ENCODE data around the gene DENND1A.
"Not testable (repeated sequence)": the region's sequence is repeated elsewhere in the genome, so short reads cannot be mapped to it uniquely, and the experiment has no call there.

Gene DENND1A

DNA sequence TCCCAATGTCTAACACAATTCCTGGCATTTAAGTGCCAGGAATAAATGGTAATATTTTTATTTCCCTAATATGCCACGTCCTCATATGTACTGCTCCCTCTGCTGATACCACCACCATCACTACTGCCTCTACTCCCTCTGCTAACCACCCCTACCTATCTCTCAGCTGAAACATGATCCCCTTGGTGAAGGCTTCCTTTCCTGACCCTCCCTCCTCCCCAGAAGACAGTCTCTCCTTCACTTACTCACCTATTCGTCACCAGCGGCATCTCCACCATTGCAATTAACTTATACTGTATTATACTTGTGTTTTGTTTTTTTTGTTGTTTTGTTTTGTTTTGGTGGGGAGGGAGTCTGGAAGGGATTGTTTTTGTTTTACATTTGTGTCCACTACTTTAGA, 4.8 kb downstream of the DENND1A start:
- DNase-seq (ENCODE audit: extremely low read depth in 1 of 2, low read depth in 1 of 2) = no peak

DNA sequence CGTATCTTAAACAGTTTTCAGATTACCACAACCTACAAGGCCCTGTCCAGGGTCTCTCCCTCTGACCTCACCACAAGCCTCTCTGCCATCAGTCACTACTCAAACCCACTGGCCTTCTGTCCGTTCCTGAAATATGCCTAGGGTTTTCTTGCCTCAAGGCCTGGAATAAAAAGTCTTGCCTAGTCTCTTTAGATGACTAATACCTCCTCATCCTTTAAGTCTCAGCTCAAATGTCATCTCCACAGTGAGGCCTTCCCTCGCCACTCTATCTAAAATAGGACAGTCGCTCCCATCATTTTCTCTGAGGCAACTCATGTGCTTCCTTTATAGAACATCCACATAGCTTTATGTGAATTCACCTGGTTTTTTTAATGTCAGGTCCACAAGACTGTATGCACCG, 5.2 kb downstream of the DENND1A start:
- DNase-seq (ENCODE audit: extremely low read depth in 1 of 2, low read depth in 1 of 2) = no peak

DNA sequence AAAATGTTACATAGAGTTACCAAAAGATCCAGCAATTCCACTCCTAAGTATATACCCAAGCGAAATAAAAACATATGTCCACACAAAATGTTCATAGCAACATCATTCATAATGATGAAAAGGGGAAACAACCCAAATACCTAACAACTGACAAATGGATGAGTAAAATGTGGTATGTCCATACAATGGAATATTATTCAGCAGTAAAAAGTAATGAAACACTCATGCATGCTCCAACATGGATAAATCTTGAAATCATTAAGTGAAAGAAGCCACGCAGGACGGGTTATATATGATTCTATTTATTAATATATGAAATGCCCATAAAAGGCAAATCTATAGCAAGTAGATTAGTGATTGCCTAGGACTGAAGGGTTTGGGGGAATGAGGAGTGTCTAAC, 6.0 kb downstream of the DENND1A start:
- DNase-seq (ENCODE audit: extremely low read depth in 1 of 2, low read depth in 1 of 2) = no peak

DNA sequence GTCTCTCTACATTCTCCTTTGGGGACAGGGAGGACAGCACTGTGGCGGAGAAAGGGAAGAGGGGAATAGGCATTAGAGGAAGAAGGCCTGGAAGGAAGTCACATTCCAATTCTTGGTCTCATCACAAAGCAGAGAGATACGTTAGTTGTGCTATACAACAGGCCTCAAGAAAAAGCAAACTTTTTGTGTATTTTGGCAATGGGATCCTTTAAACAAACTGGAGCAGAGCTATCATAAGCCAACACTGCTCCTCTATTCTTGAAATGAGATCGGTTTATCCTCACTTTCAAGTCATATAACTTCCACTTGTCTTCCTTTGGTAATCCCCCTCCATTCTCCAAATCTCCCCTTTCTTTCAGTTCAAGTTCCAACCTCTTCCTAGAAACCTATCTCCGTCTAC, 6.5 kb downstream of the DENND1A start:
- no peak for DNase-seq (ENCODE audit: extremely low read depth in 1 of 2, low read depth in 1 of 2)

DNA sequence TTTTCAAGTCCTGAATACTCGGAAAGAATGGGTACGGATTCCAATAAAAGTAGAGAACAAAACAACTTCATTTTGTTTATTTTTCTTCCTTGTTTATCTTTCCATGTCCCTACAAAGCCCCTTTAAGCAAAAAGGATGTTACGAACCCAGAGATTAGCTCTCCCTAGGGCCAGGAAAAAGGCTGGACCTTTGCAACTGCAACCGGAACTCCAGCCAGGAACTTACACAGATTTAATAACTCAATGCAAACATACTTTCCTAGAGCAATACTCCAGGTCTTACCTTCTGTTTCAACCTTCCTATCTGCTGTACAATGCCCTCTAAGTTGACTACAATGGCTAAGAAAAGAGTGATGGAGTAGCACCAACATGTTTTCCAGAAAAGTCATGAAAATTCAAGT, 7.0 kb downstream of the DENND1A start:
- DNase-seq (ENCODE audit: extremely low read depth in 1 of 2, low read depth in 1 of 2) = no peak

DNA sequence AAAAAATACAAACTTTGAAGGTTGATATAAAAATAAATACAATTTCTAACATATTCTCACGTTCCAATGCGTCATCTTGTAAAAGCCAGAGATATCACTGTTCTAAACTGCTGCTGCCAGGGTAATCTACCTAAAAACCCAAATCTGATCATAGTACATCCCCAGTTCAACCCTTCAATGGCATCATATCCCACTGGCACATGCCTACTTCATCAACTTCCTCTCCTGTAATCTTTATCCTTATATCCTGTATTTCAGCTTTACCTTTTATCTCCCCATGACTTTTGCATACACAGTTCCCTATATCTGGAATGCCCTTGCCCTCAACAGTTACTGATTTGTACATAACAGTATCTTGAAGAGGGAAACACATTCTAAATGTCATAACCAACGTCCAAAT, 7.5 kb downstream of the DENND1A start:
- no peak for DNase-seq (ENCODE audit: extremely low read depth in 1 of 2, low read depth in 1 of 2)

DNA sequence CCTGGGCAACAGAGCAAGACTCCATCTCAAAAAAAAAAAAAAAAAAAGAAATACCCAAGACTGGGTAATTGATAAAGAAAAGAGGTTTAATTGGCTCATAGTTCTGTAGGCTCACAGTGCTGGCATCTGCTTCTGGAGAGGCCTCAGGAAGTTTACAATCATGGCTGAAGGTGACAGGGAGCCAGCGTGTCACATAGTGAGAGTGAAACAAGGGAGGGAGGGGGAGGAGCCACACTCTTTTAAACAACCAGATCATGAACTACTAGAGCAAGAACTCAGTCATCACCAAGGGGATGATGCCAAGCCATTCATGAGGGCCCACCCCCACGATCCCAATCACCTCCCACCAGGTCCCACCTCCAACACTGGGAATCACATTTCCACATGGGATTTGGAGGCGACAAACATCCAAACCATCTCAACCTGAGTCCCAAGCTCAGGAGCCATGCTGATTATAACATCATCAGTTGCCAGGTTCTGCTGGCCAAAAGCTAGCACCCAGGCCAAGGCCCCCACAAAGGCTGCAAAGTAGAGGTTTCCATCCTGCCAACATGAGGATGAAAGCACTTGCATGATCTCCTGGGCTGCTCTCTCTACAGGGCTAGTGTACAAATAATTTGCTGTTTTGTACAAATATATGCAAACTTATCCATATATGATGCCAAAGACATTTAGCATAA, 15.3 kb downstream of the DENND1A start:
- no peak for DNase-seq (ENCODE audit: extremely low read depth in 1 of 2, low read depth in 1 of 2)

DNA sequence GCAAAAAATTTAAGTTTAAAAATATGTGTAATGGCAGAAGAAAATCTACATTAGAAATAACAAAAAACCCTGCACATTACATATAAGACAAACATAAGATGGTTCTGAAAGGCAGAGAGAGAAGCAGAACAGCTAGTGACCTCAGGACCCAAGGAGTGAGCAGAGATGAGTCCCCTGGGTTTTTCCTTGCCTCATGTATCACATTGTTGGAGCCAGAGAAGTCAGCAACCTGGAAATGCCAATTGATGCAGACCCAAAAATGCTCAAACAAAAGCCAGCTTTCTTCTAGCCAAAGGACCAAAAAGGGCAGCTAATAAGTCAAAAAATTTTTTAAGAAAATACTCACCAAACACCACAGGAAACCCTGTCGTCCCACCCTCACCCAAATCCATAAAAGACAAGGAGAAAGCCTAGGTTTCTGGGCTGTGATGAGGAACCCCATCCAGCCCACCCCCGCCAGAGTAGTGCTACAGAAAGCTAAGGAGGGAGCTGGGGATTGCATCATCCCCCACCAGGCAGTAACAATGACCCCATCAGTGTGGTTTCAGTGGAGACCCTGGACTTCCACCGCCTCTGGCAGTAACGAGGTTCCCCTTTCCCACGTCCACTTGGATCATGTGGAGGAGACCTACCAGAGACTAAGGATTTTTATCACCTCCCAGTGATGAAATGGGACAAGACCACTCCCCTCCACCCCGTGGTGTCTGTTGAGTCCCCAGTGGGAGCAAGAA, 17.6 kb downstream of the DENND1A start:
- DNase-seq (ENCODE audit: extremely low read depth in 1 of 2, low read depth in 1 of 2) = no peak

DNA sequence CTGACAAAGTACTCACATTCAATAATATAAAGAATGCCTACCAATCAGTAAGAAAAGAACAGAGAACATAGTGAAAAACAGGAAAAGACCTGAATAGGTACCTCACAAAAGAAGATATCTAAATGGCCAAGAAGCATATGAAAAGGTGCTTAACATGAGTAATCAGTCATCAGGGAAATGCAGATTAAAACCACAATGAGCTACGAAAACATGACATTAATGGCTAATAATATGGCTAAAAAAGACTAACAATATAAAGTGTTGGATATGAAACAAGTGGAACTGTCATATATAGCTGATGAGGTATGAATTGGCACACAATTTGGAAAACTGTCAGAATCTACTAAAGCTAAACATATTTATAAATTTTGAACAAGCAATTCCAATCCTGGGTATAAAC, 18.9 kb downstream of the DENND1A start:
- no peak for DNase-seq (ENCODE audit: extremely low read depth in 1 of 2, low read depth in 1 of 2)

DNA sequence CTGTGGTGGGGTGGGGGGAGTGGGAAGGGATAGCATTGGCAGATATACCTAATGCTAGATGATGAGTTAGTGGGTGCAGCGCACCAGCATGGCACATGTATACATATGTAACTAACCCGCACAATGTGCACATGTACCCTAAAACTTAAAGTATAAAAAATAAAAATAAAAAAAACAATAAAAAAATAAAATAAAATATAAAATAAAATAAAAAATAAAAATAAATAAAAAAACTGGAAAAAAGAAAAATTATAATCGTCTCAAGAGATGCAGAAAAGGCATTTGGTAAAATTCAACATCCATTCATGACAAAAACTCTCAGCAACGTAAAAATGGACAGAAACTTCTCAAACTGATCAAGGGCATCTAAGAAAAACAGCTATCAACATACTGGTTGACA, 20.7 kb downstream of the DENND1A start:
- not testable (repeated sequence) for DNase-seq (ENCODE audit: extremely low read depth in 1 of 2, low read depth in 1 of 2)

DNA sequence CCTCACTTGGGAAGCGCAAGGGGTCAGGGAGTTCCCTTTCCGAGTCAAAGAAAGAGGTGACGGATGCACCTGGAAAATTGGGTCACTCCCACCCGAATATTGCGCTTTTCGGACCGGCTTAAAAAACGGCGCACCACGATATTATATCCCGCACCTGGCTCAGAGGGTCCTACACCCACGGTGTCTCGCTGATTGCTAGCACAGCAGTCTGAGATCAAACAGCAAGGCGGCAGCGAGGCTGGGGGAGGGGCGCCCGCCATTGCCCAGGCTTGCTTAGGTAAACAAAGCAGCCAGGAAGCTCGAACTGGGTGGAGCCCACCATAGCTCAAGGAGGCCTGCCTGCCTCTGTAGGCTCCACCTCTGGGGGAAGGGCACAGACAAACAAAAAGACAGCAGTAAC, 26.4 kb downstream of the DENND1A start:
- DNase-seq (ENCODE audit: extremely low read depth in 1 of 2, low read depth in 1 of 2) = not testable (repeated sequence)

DNA sequence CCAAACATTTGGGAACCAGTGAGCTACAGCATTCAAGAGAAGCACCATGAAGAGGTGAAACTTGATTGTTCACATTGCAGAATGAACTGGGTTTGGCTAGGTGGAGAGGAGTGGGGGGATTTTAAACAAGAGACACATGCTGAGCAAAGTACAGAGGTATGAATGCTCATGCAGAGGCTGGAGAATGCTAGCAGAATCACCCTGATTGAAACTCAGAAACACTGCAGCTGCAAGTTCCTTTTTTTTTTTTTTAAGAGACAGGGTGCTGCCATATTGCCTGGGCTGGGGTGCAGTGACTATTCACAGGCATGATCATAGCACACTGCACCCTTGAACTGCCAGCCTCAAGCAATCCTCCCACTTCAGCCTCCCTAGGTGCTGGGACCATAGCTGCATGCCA, 35.1 kb downstream of the DENND1A start:
- DNase-seq (ENCODE audit: extremely low read depth in 1 of 2, low read depth in 1 of 2) = no peak

DNA sequence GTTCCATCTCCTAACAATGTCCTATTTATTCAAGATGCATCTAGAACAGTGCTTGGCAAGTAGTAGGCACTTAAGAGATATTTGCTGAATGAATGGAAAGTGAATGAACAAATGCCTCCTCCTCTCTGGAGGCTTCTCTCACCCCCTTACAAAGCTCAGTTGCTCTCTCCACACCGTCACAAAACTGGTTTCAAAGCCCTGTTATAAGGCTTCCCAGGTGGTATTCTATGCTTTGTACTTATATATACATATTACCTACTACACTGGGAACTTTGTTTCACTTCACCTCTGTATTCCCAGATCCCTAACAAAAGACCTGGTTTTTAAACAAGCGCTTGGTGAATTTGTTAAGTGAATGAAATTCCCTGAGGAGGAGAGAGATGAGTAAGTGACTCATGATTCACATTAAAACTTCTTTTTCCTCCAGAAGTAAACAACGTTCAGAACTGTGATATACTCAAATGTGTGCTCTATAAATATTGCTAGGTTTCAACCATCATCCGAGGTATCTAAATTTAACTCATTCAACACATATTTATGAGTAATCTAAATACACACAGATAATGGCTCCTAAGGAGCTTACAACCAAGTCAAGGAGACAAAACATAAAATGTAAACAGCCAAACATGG, 36.0 kb downstream of the DENND1A start:
- no peak for DNase-seq (ENCODE audit: extremely low read depth in 1 of 2, low read depth in 1 of 2)

DNA sequence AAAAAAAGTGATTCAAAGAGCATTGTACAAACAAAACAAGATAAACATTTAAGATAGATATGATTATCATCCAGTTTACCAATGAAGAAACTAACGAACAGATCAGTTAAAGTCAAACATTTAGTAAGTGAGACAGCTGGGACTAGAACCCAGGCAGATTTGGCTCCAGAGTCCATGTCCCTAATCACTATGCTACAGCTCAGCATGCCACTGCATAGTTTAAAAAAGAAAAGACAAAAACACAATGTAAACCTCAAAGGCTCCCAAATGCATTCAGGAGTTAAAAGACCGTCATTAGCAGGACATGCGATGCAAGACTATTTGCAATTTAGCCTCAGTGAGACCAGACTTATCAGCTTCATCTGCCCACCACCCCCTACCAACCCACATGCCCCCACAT, 36.8 kb downstream of the DENND1A start:
- no peak for DNase-seq (ENCODE audit: extremely low read depth in 1 of 2, low read depth in 1 of 2)

DNA sequence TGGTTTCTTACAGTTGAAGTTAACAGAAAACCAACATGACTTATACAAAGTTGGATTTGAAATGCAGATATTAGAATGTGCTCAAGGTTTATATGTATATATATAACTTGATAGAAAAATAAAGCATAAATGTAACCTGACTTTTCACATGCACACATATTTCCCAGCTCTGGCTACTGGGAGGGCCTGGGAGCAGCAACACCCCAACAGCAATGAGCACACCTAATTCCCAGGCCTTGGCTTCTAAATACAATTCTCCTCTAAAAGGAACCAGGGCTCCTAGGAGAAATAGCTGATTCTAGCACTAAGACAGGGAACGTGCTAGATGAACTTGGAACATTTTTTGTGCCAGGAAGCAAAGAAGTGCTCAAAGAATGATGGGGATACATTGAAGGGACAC, 42.1 kb downstream of the DENND1A start:
- no peak for DNase-seq (ENCODE audit: extremely low read depth in 1 of 2, low read depth in 1 of 2)

DNA sequence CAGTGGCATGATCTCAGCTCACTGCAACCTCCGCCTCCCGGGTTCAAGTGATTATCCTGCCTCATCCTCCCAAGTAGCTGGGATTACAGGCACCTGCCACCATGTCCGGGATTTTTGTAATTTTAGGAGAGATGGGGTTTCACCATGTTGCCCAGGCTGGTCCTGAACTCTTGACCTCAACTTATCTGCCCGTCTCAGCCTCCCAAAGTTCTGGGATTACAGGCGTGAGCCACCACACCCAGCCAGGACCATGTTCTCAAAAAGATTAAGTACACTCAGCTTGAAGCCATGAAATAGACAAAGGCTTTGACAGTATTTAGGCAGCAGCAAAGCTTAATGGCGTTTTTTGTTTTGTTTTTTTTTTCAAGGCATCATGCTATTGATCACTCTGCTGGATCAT, 44.1 kb downstream of the DENND1A start:
- DNase-seq (ENCODE audit: extremely low read depth in 1 of 2, low read depth in 1 of 2) = not testable (repeated sequence)

DNA sequence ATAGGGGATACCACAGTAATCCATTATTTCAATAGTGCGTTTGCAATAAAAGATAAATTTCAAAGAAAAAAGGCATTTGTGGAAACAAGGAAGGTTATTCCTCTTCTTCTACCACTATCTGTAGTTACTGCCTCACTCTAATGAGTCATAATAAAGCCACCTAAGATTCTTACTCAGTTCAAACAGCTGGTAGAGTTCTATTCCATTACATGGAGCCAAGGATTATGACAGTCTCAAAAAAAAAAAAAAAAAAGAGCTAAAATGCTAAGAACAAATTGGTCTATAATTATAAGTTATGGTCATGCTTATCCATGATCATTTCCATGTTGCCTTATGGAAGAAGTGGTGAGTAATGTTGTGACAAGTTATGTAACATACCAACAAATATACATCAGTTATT, 46.3 kb downstream of the DENND1A start:
- no peak for DNase-seq (ENCODE audit: extremely low read depth in 1 of 2, low read depth in 1 of 2)

DNA sequence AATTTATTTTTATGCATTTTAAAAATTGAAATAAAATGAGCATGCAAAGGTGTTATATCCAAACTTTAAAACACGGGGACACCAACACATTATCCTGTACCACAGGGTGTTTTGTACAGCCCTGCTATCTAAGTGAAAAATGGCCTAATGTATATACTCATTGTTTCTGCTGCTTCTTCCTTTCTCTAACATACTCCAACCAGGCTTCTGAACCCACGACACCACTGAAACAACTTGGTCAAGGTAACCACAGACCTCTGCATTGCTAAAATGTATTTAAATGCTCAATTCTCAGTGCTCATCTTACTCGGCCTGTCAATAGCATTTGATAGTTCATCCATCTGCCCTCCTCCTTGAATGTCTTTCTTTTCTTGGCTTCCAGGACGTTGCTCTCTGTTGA, 48.3 kb downstream of the DENND1A start:
- no peak for DNase-seq (ENCODE audit: extremely low read depth in 1 of 2, low read depth in 1 of 2)

DNA sequence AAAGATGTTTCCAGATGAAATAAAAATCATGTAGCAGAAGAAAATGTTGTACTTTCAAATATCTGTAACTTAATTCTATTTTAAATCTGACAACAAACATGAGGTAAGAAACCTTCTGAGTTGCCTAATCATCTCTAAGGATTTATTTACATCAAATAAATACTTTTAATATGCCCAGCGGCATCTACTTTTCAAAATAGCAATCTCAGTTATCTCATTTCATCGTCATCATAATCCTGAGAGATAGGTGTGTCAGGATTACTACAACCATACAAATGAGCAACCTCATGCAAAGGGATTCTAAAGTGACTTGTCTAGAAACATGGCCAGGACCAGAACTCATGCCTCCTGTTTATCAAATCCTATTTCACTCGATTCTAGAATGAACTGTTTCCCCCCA, 49.5 kb downstream of the DENND1A start:
- DNase-seq (ENCODE audit: extremely low read depth in 1 of 2, low read depth in 1 of 2) = no peak

DNA sequence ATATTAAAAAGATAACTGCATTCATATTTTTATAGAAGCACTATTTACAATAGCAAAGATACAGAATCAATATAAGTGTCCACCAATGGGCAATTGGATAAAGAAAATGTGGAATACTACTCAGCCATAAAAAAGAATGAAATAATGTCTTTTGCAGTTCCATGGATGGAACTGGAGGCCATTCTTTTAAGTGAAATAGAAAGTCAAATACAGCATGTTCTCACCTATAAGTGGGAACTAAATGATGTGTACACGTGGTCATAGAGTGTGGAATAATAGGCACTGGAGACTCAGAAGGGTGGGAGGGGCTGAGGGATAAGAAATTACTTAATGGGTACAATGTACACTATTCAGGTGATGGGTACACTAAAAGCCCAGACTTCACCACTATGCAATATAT, 53.2 kb downstream of the DENND1A start:
- no peak for DNase-seq (ENCODE audit: extremely low read depth in 1 of 2, low read depth in 1 of 2)

DNA sequence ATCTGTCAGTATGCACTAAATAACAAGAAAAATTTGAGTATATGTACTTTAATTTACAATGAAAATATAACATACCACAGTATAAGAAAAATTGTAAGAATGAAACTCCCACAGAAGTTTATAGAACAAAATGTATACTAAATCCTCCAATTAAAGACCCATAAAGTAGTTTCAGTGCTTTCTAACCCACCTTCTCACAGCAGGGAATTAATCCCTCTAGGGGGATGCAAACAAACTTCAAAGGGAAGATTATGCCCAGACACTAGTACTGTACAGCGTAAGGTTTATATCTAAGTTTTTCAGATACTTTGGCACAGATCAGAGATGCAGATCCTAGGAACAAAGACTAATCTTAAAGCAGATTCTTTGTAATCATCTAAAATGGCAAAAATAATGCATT, 57.2 kb downstream of the DENND1A start:
- DNase-seq (ENCODE audit: extremely low read depth in 1 of 2, low read depth in 1 of 2) = no peak

DNA sequence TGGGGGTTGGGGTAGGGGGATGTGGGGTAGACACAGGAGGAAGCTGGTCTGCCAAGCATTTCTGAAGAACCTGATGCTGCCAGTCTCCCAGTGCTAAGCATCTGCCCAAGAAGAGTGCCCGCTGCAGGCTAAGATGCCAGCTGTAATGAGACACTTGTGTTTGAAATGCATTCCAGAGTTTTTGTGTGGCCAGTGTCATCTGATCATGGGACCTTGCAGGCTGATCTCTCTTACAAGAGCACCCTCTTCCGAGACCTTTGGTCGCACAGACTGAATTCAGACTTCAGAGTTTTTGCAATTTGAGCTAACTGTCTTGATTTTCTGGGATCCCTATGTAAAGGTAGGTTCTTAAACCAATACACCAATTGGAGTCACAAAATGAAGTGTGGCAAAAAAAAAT, 58.1 kb downstream of the DENND1A start:
- DNase-seq (ENCODE audit: extremely low read depth in 1 of 2, low read depth in 1 of 2) = no peak

All from stimulated activated CD8-positive, alpha-beta memory T cell treated with anti-CD3 and anti-CD28 coated beads, Interleukin-7, amount 100 ng/mL, for 48 hours (primary cell).